Suprapubic skin (tissue), 3 donors: ENCODE measurements around the gene SET.
"Not testable (repeated sequence)": the region's sequence is repeated elsewhere in the genome, so short reads cannot be mapped to it uniquely, and the experiment has no call there.

Experiments
- POLR2AphosphoS5 ChIP-seq, 3 donors: sonication (generic); formaldehyde crosslinking; IDR thresholded peaks; one replicate each; pipeline ENCODE4 v1.6.1; 2017; ENCODE audit warnings: antibody characterized with exemption in 3 of 3
- TF ChIP-seq, protein P1 (sequence below), 2 donors: fragments of 200-600 bp in 1 of 2; fragments of 450-650 bp in 1 of 2; sonication (generic) in 1 of 2; IDR thresholded peaks; one replicate each; pipeline ENCODE4 v1.5.1; 2016 to 2019; ENCODE audit warnings: antibody characterized with exemption in 2 of 2, mild to moderate bottlenecking in 1 of 2, moderate library complexity in 1 of 2

DNA sequence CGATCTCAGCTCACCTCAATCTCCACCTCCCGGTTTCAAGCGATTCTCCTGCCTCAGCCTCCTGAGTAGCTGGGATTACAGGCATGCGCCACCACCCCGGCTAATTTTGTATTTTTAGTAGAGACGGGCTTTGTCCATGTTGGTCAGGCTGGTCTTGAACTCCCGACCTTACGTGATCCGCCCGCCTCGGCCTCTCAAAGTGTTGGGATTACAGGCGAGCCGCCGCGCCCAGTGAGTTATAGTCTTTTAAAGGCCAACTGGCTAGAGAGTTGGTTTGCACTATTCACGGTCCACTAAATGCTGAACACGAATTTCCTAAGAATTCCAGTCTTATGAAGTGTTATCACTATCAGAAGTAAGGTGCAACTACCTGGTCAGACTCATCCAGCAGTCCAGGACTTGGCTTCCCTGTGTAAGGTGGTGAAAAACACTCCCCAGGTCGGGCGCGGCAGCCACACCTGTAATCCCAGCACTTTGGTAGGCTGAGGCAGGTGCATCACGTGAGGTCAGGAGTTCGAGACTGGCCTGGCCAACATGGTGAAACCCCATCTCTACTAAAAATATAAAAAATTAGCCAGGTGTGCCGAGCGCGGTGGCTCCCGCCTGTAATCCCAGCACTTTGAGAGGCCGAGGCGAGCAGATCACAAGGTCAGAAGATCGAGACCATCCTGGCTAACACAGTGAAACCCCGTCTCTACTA lies 10.2 kb downstream of the SET start:
- TF ChIP-seq, protein P1, sequence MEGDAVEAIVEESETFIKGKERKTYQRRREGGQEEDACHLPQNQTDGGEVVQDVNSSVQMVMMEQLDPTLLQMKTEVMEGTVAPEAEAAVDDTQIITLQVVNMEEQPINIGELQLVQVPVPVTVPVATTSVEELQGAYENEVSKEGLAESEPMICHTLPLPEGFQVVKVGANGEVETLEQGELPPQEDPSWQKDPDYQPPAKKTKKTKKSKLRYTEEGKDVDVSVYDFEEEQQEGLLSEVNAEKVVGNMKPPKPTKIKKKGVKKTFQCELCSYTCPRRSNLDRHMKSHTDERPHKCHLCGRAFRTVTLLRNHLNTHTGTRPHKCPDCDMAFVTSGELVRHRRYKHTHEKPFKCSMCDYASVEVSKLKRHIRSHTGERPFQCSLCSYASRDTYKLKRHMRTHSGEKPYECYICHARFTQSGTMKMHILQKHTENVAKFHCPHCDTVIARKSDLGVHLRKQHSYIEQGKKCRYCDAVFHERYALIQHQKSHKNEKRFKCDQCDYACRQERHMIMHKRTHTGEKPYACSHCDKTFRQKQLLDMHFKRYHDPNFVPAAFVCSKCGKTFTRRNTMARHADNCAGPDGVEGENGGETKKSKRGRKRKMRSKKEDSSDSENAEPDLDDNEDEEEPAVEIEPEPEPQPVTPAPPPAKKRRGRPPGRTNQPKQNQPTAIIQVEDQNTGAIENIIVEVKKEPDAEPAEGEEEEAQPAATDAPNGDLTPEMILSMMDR (IDR thresholded peaks at IDR 0.05), result not testable (repeated sequence)
- TF ChIP-seq POLR2AphosphoS5 (IDR thresholded peaks at IDR 0.05), result not testable (repeated sequence)
